Vagina (tissue), 2 donors: ENCODE results near the gene PRR22. TPM values are rescaled to one million over a fixed set of nuclear protein-coding genes. Genes with fewer than 3 reads are reported as not detected.
A peak's percentile ranks its signal among the peaks of the same experiment; 100 is the strongest.

ENCODE experiments used
- DNase-seq, 2 donors: peaks; one replicate each; pipeline ENCODE4 v3.0.0-alpha.2; 2017; ENCODE audit errors: extremely low spot score in 2 of 2
- H3K27ac ChIP-seq: fragments of 200-600 bp; sonication (generic); one replicate; pipeline ENCODE4 v1.5.1; 2019
- H3K27me3 ChIP-seq: fragments of 200-600 bp; sonication (generic); one replicate; pipeline ENCODE4 v1.5.1; 2019
- H3K36me3 ChIP-seq, 2 donors: fragments of 200-600 bp; sonication (generic); one replicate each; pipeline ENCODE4 v1.5.1; 2017 to 2019
- H3K4me1 ChIP-seq: fragments of 200-600 bp; sonication (generic); one replicate; pipeline ENCODE4 v1.5.1; 2019
- H3K4me3 ChIP-seq, 2 donors: fragments of 200-600 bp; sonication (generic); 1 replicate in 1 of 2; 2 replicates in 1 of 2; pipeline ENCODE4 v1.5.1; 2016 to 2019
- H3K9me3 ChIP-seq: fragments of 200-600 bp; sonication (generic); one replicate; pipeline ENCODE4 v1.5.1; 2019
- POLR2A ChIP-seq, 2 donors: fragments of 450-650 bp; IDR thresholded peaks; one replicate each; pipeline ENCODE4 v1.6.1; 2017; ENCODE audit warnings: antibody characterized with exemption in 2 of 2, mild to moderate bottlenecking in 2 of 2, moderate library complexity in 2 of 2
- POLR2AphosphoS5 ChIP-seq, 2 donors: sonication (generic); formaldehyde crosslinking; IDR thresholded peaks; one replicate each; pipeline ENCODE4 v1.9.0; 2017; ENCODE audit warnings: antibody characterized with exemption in 2 of 2, mild to moderate bottlenecking in 2 of 2, low read depth in 1 of 2; ENCODE audit not compliant: insufficient read depth in 1 of 2
- intact Hi-C: fragments of 100-400 bp; cut with DNase I; formaldehyde crosslinking; loops from one replicate; pipeline ENCODE4 v1.15.1; 2023
- total RNA-seq: library from RNA; depleted of rRNA; stranded (reverse); fragments of >200 nt; gene quantifications from one replicate; pipeline ENCODE4 v1.2.3, GENCODE V29; 2016
- TF ChIP-seq, protein P1 (sequence below), 3 experiments: fragments of 450-650 bp in 2 of 3; fragments of 200-600 bp in 1 of 3; sonication (generic) in 1 of 3; IDR thresholded peaks; one replicate each; pipeline ENCODE4 v1.5.1; 2017 to 2019; ENCODE audit warnings: antibody characterized with exemption in 3 of 3, mild to moderate bottlenecking in 2 of 3, moderate library complexity in 2 of 3

Gene PRR22
- total RNA-seq, 1 donor from 2014 or later: 0.98 TPM

DNA sequence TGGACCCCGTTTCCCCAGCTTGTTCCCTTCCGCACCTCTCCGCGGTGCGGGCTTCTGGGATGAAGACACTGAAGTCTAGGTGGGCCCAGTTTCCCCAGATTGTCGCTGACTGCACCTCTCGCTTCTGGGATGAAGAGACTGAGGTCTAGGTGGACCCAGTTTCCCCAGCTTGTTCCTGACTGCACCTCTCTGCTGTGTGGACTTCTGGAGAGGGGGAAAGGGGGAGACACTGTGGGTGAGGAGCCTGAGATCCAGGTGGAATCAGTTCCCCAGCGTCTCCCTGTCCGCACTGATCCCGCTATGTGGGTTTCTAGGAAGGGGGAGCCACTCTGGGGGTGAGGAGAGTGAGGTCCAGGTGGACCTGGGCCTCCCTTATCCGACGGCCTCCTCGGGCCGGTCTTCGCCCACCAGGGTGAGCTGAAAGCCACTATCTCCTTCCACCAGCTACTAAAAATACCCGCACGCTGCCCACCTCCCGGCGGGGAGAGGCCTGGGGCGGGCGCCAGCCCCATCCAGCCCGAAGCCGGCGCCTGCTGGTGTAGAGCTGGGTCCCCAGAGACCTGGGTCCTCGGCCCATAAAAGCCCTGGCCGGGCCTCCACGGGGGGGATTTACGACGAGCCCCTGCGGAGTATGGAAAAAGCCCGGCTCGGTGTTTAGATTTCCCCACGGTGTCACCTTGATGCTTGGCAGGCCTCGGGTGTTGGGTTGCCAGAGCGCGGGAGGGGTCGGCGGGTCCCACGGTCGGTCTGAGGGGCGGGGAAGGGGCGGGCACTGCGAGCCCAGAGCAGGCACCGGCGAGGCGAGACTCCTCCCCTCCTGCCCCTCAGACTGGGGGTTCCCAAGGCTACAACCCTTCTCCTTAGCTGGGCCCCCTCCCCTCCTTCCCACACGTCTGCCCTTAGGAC, 44.4 kb upstream of the PRR22 start:
- H3K9me3 ChIP-seq: no peaks in the 10 kb centered on the region
- DNase-seq: no peak
- H3K4me1 ChIP-seq: peaks cover 16% of the 10 kb centered on the region
- intact Hi-C loops: no loop called here
- no peaks in the 10 kb centered on the region for H3K36me3 ChIP-seq
- peak overlapping the region; percentile 45 to 51 for H3K4me3 ChIP-seq
- TF ChIP-seq POLR2AphosphoS5 (IDR thresholded peaks at IDR 0.05; ENCODE audit: insufficient read depth in 1 of 2, low read depth in 1 of 2) (no peak), POLR2A (IDR thresholded peaks at IDR 0.05) (no peak)
- TF ChIP-seq, protein P1, sequence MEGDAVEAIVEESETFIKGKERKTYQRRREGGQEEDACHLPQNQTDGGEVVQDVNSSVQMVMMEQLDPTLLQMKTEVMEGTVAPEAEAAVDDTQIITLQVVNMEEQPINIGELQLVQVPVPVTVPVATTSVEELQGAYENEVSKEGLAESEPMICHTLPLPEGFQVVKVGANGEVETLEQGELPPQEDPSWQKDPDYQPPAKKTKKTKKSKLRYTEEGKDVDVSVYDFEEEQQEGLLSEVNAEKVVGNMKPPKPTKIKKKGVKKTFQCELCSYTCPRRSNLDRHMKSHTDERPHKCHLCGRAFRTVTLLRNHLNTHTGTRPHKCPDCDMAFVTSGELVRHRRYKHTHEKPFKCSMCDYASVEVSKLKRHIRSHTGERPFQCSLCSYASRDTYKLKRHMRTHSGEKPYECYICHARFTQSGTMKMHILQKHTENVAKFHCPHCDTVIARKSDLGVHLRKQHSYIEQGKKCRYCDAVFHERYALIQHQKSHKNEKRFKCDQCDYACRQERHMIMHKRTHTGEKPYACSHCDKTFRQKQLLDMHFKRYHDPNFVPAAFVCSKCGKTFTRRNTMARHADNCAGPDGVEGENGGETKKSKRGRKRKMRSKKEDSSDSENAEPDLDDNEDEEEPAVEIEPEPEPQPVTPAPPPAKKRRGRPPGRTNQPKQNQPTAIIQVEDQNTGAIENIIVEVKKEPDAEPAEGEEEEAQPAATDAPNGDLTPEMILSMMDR (IDR thresholded peaks at IDR 0.05): no peak
- H3K27me3 ChIP-seq: no peaks in the 10 kb centered on the region
- H3K27ac ChIP-seq: peak overlapping the region; percentile 64

DNA sequence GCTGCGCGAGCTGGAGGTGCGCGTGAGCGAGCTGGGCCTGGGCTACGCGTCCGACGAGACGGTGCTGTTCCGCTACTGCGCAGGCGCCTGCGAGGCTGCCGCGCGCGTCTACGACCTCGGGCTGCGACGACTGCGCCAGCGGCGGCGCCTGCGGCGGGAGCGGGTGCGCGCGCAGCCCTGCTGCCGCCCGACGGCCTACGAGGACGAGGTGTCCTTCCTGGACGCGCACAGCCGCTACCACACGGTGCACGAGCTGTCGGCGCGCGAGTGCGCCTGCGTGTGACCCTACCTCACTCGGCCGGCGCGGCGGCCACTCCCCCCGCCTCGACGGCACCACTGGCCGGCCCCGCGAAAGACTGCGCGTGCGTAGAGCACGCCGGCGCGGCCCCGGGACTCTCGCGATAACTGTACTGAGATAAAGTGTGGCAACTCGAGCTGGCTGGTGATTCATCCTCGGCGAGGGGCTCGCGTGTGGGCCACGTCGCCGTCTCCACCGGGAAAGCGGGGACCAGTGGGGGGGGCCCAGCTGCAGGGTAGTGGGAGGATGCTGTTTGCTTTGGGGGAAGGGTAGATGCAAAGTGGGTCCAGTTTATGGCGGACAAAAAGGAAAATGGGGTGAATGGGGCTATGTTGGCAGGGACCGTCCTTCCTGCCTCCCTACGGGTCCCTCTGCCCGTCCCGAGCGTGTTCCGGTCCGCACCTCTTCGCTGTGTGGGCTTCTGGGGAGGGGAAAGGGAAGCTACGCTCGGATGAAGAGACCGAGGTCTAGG, 43.5 kb upstream of the PRR22 start:
- H3K4me3 ChIP-seq: peak overlapping the region; percentile 45 to 51
- H3K27ac ChIP-seq: peak overlapping the region; percentile 64
- intact Hi-C loops: no loop called here
- H3K4me1 ChIP-seq: peaks cover 16% of the 10 kb centered on the region
- DNase-seq: no peak
- H3K9me3 ChIP-seq: no peaks in the 10 kb centered on the region
- TF ChIP-seq, protein P1 (IDR thresholded peaks at IDR 0.05): no peak
- TF ChIP-seq POLR2A (IDR thresholded peaks at IDR 0.05) (peak in 1 of 2 donors; percentile 65), POLR2AphosphoS5 (IDR thresholded peaks at IDR 0.05; ENCODE audit: insufficient read depth in 1 of 2, low read depth in 1 of 2) (peak in 1 of 2 donors; percentile 91)
- H3K27me3 ChIP-seq: no peaks in the 10 kb centered on the region
- H3K36me3 ChIP-seq: no peaks in the 10 kb centered on the region

DNA sequence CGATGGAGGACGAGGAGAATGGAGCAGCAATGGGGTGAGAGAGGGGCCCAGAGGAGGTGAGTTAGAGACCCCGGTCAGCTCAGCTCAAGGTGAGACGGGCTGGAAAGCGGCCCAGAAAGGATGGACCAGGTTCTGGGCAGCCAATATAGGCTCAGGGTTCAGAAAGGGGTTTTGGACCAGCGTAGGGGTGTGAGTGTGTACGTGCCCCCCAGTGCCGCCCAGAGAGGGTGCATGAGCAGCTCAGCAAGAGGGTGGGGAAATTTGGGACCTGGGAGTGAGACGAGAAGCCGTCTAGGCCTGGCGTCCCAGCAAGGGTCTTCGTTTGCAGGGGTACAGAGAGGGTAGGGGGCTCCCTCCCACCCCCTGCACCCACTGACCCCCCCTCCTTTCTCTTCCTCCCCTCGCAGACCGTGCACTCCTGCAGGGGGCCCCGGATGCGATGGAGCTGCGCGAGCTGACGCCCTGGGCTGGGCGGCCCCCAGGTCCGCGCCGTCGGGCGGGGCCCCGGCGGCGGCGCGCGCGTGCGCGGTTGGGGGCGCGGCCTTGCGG, 42.9 kb upstream of the PRR22 start:
- intact Hi-C loops: no loop called here
- Histone ChIP-seq H3K9me3 (no peaks in the 10 kb centered on the region), H3K27ac (no peak overlapping the region), H3K36me3 (no peaks in the 10 kb centered on the region), H3K27me3 (no peaks in the 10 kb centered on the region), H3K4me1 (peaks cover 16% of the 10 kb centered on the region), H3K4me3 (peak overlapping the region; percentile 45 to 51)
- no peak for DNase-seq
- no peak for TF ChIP-seq POLR2A (IDR thresholded peaks at IDR 0.05)

DNA sequence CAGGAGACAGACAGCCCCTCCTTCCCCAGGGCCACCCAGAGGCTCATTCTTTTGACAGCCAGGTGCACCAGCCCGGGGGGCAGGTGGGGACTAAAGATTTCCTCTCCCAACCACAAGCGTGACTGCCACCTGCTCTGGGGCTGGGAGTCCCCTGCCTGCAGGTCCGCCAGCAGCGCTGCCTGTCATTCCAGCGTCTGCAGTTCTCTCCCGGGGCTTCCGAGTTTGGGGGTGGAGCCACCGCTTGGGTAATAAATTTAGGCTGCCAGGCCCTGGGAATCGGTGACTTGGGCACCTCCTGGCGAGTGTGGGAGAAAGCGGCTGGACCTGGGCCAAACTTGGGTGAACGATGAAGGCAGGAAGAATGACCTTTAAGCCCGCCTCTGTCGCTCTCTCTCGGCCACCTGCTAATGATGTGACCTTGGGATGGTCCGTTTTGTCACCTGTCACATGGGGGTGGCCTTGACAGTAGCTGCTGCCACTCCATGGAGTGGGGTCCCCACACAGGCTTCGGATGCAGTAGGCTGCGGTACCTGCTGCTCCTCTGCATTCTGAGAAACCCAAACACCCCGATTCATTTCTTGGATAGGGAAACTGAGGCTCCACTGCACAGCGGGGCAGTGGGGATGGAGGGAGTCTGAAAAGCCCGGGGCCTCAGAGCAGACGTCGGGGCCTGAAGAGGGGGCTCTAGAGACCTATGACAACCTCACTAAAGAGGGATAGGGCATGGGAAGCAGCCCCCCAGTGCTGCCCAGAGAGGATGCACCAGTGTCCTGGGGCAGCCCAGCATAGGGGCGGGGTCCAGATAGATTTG, 42.2 kb upstream of the PRR22 start:
- Histone ChIP-seq H3K4me1 (peaks cover 16% of the 10 kb centered on the region), H3K36me3 (no peaks in the 10 kb centered on the region), H3K4me3 (no peak overlapping the region), H3K9me3 (no peaks in the 10 kb centered on the region), H3K27me3 (no peaks in the 10 kb centered on the region), H3K27ac (no peak overlapping the region)
- no peak for DNase-seq
- intact Hi-C loops: no loop called here
- TF ChIP-seq, protein P1 (IDR thresholded peaks at IDR 0.05): no peak
- TF ChIP-seq POLR2AphosphoS5 (IDR thresholded peaks at IDR 0.05; ENCODE audit: insufficient read depth in 1 of 2, low read depth in 1 of 2) (no peak), POLR2A (IDR thresholded peaks at IDR 0.05) (no peak)

DNA sequence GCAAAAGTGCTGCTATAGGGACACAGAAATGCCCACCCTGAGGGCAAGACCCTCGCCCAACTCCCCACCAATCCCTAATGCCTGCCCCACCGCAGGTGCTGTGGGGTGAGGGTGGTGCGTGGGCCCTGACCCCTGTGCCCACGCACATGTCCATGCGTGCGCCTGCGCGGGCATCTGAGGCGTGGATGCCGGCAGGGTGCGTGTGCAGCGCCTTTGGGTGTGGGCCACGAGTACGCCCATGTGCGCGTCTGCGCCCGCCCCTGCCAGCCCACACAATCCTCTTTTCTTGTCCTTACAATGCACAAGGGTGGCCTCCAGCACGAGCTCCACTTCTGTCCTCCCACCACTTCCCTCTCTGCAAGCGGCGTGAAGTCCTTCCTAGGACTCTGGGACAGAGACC, 40.6 kb upstream of the PRR22 start:
- Histone ChIP-seq H3K27ac (no peak overlapping the region), H3K4me3 (no peak overlapping the region), H3K36me3 (no peaks in the 10 kb centered on the region), H3K4me1 (peaks cover 16% of the 10 kb centered on the region), H3K27me3 (no peaks in the 10 kb centered on the region), H3K9me3 (no peaks in the 10 kb centered on the region)
- intact Hi-C loops: no loop called here
- DNase-seq: no peak
- TF ChIP-seq, protein P1 (IDR thresholded peaks at IDR 0.05): no peak
- TF ChIP-seq POLR2A (IDR thresholded peaks at IDR 0.05) (no peak), POLR2AphosphoS5 (IDR thresholded peaks at IDR 0.05; ENCODE audit: insufficient read depth in 1 of 2, low read depth in 1 of 2) (no peak)
